Measurements from ENCODE around the gene TMEM128.
"Not testable (repeated sequence)": the region's sequence is repeated elsewhere in the genome, so short reads cannot be mapped to it uniquely, and the experiment has no call there.

- TF ChIP-seq CTCF (IDR thresholded peaks at IDR 0.05); POLR2AphosphoS5 (IDR thresholded peaks at IDR 0.05; ENCODE audit: insufficient read depth in 1 of 2, low read depth in 1 of 2): not testable (repeated sequence)
These were observed 9.7 kb upstream of the TMEM128 start for GRCh38 chr4:4257705-4258104.
